HCT116 (cell line): ENCODE results near the gene SH3GL3. TPM values are rescaled to one million over a fixed set of nuclear protein-coding genes. Genes with fewer than 3 reads are reported as not detected.

Experiments used
- ATAC-seq: fragments of 200-7000 bp; cut with Tn5 transposase; 2 replicates; pipeline ENCODE4 v1.9.1; 2020; ENCODE audit warnings: mild to moderate bottlenecking, moderate library complexity
- BruUV-seq: library from RNA; stranded (reverse); fragments of 400-500 nt; replicated peaks from 2 replicates; lab custom pipeline; 2021; lab: Mats Ljungman, UMichigan
- CTCF ChIA-PET: fragments of 300-600 bp; sonication (Branson Sonifier 250); formaldehyde crosslinking; loops from one replicate; lab custom pipeline; 2021; ENCODE audit warnings: antibody characterized with exemption; lab: Charles Lee
- POLR2A ChIA-PET: fragments of 300-600, 350-600 bp; sonication (Branson Sonifier 250); formaldehyde crosslinking; loops from one replicate; lab custom pipeline; 2021; ENCODE audit warnings: antibody characterized with exemption; lab: Charles Lee
- RAD21 ChIA-PET, 2 experiments: fragments of 300-600 bp; sonication (Branson Sonifier 250); formaldehyde crosslinking; loops; one replicate each; lab custom pipeline; 2023; ENCODE audit warnings: low total read pairs in 2 of 2; ENCODE audit not compliant: uncharacterized antibody in 2 of 2, unreplicated experiment in 2 of 2, low non-redundant PET in 1 of 2; lab: Charles Lee
- DNase-seq: peaks from one replicate; pipeline ENCODE4 v3.0.0-alpha.2; 2010; ENCODE audit warnings: low read depth, low spot score
- H2AFZ ChIP-seq: fragments of 200-600 bp; shearing (Covaris generic), sonication (generic); 2 replicates; pipeline ENCODE4 v1.6.1; 2017; ENCODE audit warnings: low read depth, mixed run types, mixed read lengths, antibody characterized with exemption, low read length; ENCODE audit not compliant: poor library complexity, severe bottlenecking
- H3K27ac ChIP-seq: 2 replicates; pipeline ENCODE4 v1.5.1; 2012; ENCODE audit warnings: low read depth, low read length
- H3K27me3 ChIP-seq: fragments of 200-600 bp; sonication (generic); 2 replicates; pipeline ENCODE4 v1.6.1; 2016; ENCODE audit warnings: mixed run types, low read length, mixed read lengths; ENCODE audit not compliant: insufficient read depth
- H3K36me3 ChIP-seq, 2 experiments: fragments of 200-500 bp in 1 of 2; fragments of 200-600 bp in 1 of 2; sonication (Bioruptor generic) in 1 of 2; sonication (generic) in 1 of 2; 2 replicates each; pipeline versions ENCODE4 v1.5.1 to v1.6.1; 2014 to 2016; ENCODE audit warnings: low read length in 2 of 2, inconsistent platforms in 1 of 2, mixed read lengths in 1 of 2, mixed run types in 1 of 2; ENCODE audit not compliant: insufficient read depth in 2 of 2, control insufficient read depth in 1 of 2
- H3K4me1 ChIP-seq, 2 experiments: fragments of 200-600 bp in 1 of 2; sonication (generic) in 1 of 2; 2 replicates each; pipeline versions ENCODE4 v1.5.1 to v1.6.1; 2012 to 2017; ENCODE audit warnings: low read length in 2 of 2, inconsistent platforms in 1 of 2, mild to moderate bottlenecking in 1 of 2, mixed read lengths in 1 of 2, mixed run types in 1 of 2, moderate library complexity in 1 of 2; ENCODE audit not compliant: insufficient read depth in 2 of 2, control insufficient read depth in 1 of 2
- H3K4me2 ChIP-seq: fragments of 200-600 bp; sonication (generic); 2 replicates; pipeline ENCODE4 v1.6.1; 2017; ENCODE audit warnings: mixed run types, low read length, mixed read lengths
- H3K4me3 ChIP-seq, 2 experiments: fragments of 200-600 bp in 1 of 2; sonication (generic) in 1 of 2; replicated peaks in 1 of 2; 2 replicates each; pipeline ENCODE4 v1.5.1; 2011 to 2016; ENCODE audit warnings: low read length in 2 of 2, control low read depth in 1 of 2, low read depth in 1 of 2, mild to moderate bottlenecking in 1 of 2, mixed read lengths in 1 of 2, mixed run types in 1 of 2
- H3K79me2 ChIP-seq: fragments of 200-600 bp; sonication (generic); 2 replicates; pipeline ENCODE4 v1.6.1; 2017; ENCODE audit warnings: mild to moderate bottlenecking, mixed run types, low read length, moderate library complexity, mixed read lengths; ENCODE audit not compliant: insufficient read depth
- H3K9ac ChIP-seq: fragments of 200-600 bp; sonication (generic); 2 replicates; pipeline ENCODE4 v1.6.1; 2016; ENCODE audit warnings: low read length, mixed read lengths
- H3K9me2 ChIP-seq: fragments of 200-600 bp; sonication (generic), shearing (Covaris generic); 2 replicates; pipeline ENCODE4 v1.6.1; 2017; ENCODE audit warnings: mixed run types, mild to moderate bottlenecking, moderate library complexity; ENCODE audit not compliant: insufficient read depth
- H3K9me3 ChIP-seq, 2 experiments: fragments of 200-500 bp in 1 of 2; fragments of 200-600 bp in 1 of 2; sonication (Bioruptor generic) in 1 of 2; sonication (generic) in 1 of 2; 2 replicates each; pipeline ENCODE4 v1.6.1; 2014 to 2017; ENCODE audit warnings: low read length in 2 of 2, mixed read lengths in 2 of 2, inconsistent platforms in 1 of 2, low read depth in 1 of 2, mild to moderate bottlenecking in 1 of 2, mixed run types in 1 of 2, moderate library complexity in 1 of 2; ENCODE audit not compliant: control insufficient read depth in 1 of 2, insufficient read depth in 1 of 2
- H4K20me1 ChIP-seq: fragments of 200-600 bp; sonication (generic), shearing (Covaris generic); 2 replicates; pipeline ENCODE4 v1.6.1; 2017; ENCODE audit warnings: mixed run types, mild to moderate bottlenecking, moderate library complexity; ENCODE audit not compliant: insufficient read depth
- ATF3 ChIP-seq: IDR thresholded peaks from 2 replicates; pipeline ENCODE4 v1.6.1; 2012
- CTCF ChIP-seq, 3 experiments: fragments of 200-600 bp in 1 of 3; sonication (generic) in 1 of 3; IDR thresholded peaks in 2 of 3; conservative IDR thresholded peaks in 1 of 3; 2 replicates each; pipeline ENCODE4 v1.5.1; 2012 to 2017; ENCODE audit warnings: low read depth in 2 of 3, low read length in 2 of 3, antibody characterized with exemption in 1 of 3, borderline replicate concordance in 1 of 3, control low read depth in 1 of 3, mild to moderate bottlenecking in 1 of 3, mixed read lengths in 1 of 3, mixed run types in 1 of 3, moderate library complexity in 1 of 3; ENCODE audit not compliant: insufficient read depth in 1 of 3
- EGR1 ChIP-seq: IDR thresholded peaks from 2 replicates; pipeline ENCODE4 v1.6.1; 2012; ENCODE audit warnings: low read depth
- ELF1 ChIP-seq: IDR thresholded peaks from 2 replicates; pipeline ENCODE4 v1.6.1; 2012; ENCODE audit warnings: low read depth, borderline replicate concordance
- MAX ChIP-seq: IDR thresholded peaks from 2 replicates; pipeline ENCODE4 v1.6.1; 2012
- POLR2AphosphoS5 ChIP-seq: IDR thresholded peaks from 2 replicates; pipeline ENCODE4 v1.6.1; 2011; ENCODE audit warnings: mild to moderate bottlenecking, low read depth, low read length, moderate library complexity
- RAD21 ChIP-seq: IDR thresholded peaks from 2 replicates; pipeline ENCODE4 v1.6.1; 2012; ENCODE audit warnings: low read depth, mild to moderate bottlenecking
- REST ChIP-seq: IDR thresholded peaks from 2 replicates; pipeline ENCODE4 v1.6.1; 2012; ENCODE audit warnings: low read depth
- SIN3A ChIP-seq: IDR thresholded peaks from 2 replicates; pipeline ENCODE4 v1.6.1; 2012; ENCODE audit warnings: low read depth
- TCF7L2 ChIP-seq: IDR thresholded peaks from 2 replicates; pipeline ENCODE4 v1.7.0; 2011; ENCODE audit warnings: borderline replicate concordance, inconsistent platforms; ENCODE audit not compliant: insufficient read depth, insufficient read length; ENCODE audit errors: extremely low read depth
- YY1 ChIP-seq: IDR thresholded peaks from 2 replicates; pipeline ENCODE4 v1.6.1; 2011; ENCODE audit warnings: low read length, low read depth, moderate library complexity, mild to moderate bottlenecking; ENCODE audit not compliant: insufficient replicate concordance; ENCODE audit errors: extremely low read depth
- ZNF274 ChIP-seq: fragments of 200-500 bp; sonication (Bioruptor generic); IDR thresholded peaks from 2 replicates; pipeline ENCODE4 v1.6.1; 2014; ENCODE audit warnings: mild to moderate bottlenecking, low read depth, low read length, inconsistent platforms
- intact Hi-C: fragments of 100-400 bp; cut with micrococcal nuclease; formaldehyde crosslinking; loops from 2 replicates; pipeline ENCODE4 v1.10.0; 2022
- total RNA-seq: library from RNA; stranded (reverse); gene quantifications from one replicate; pipeline ENCODE4 v1.2.1, GENCODE V29; 2021; ENCODE audit not compliant: unreplicated experiment

Gene SH3GL3
- total RNA-seq, 1 experiment from 2014 or later, result 1.3 TPM

GRCh38 chr15:83612226-83612625, 165.1 kb downstream of the SH3GL3 start (continued):
- no peak for TF ChIP-seq CTCF (IDR thresholded peaks at IDR 0.05 in 2 of 3, conservative IDR thresholded peaks at IDR 0.05 in 1 of 3; ENCODE audit: borderline replicate concordance in 1 of 3, insufficient read depth in 1 of 3, low read depth in 2 of 3, low read length in 2 of 3)
- TF ChIP-seq MAX, result no peak
- no peak for TF ChIP-seq YY1
- TF ChIP-seq ELF1, result no peak

GRCh38 chr15:83612898-83613635, 165.9 kb downstream of the SH3GL3 start:
- CTCF ChIA-PET, result interaction anchor here (1.5 kb wide), 1 partner anchor 47 kb away, joined by 3 read pairs; no protein-coding TSS in a partner anchor
- Histone ChIP-seq H3K36me3 (no peaks in the 10 kb centered on the region), H3K9ac (no peak overlapping the region), H3K9me3 (no peaks in the 10 kb centered on the region), H4K20me1 (no peaks in the 10 kb centered on the region), H3K27ac (no peak overlapping the region), H3K9me2 (no peaks in the 10 kb centered on the region), H3K27me3 (0 out of 2 replicates have a peak, but pooled peaks cover 3% of the 10 kb centered on the region), H2AFZ (no peak overlapping the region), H3K4me1 (no peaks in the 10 kb centered on the region), H3K4me3 (no peak overlapping the region), H3K79me2 (no peaks in the 10 kb centered on the region), H3K4me2 (no peak overlapping the region)
- RAD21 ChIA-PET, result no interaction called here
- POLR2A ChIA-PET, result no interaction called here
- no peak for ATAC-seq
- DNase-seq, result no peak
- intact Hi-C loops, result no loop called here
- no TSS peak for BruUV-seq
- TF ChIP-seq ATF3 (no peak), RAD21 (no peak), EGR1 (no peak), TCF7L2 (no peak), YY1 (no peak), SIN3A (no peak), POLR2AphosphoS5 (no peak), ZNF274 (no peak), CTCF (IDR thresholded peaks at IDR 0.05 in 2 of 3, conservative IDR thresholded peaks at IDR 0.05 in 1 of 3; ENCODE audit: borderline replicate concordance in 1 of 3, insufficient read depth in 1 of 3, low read depth in 2 of 3, low read length in 2 of 3) (no peak), REST (no peak)
